ENCODE results near the gene CDC14A. TPM values are rescaled to one million over a fixed set of nuclear protein-coding genes. Genes with fewer than 3 reads are reported as not detected.

Gene CDC14A
- total and polyA plus RNA-seq, 2 of the 8 experiments (the other 6 are each of a cell fraction or from before 2014, with no cell fraction given) = 3.2 to 8.9 TPM

GRCh38 chr1:100476735-100477290 lies 124.5 kb downstream of the CDC14A start:
- Histone ChIP-seq H3K56ac (replicated peaks; ENCODE audit: insufficient read length, low read depth, low read length) (no peak overlapping the region), H3K23ac (ENCODE audit: insufficient read length) (no peak overlapping the region), H3K18ac (ENCODE audit: extremely low read depth, low read length) (no peak overlapping the region), H3K79me1 (ENCODE audit: low read depth, low read length) (no peaks in the 10 kb centered on the region), H3K36me3 (ENCODE audit: control insufficient read depth in 2 of 4, insufficient read depth in 4 of 4, low read length in 3 of 4) (no peaks in the 10 kb centered on the region), H2BK12ac (ENCODE audit: low read depth, low read length) (no peak overlapping the region), H4K20me1 (replicated peaks in 1 of 2; ENCODE audit: control insufficient read depth in 1 of 2, insufficient read depth in 2 of 2, low read length in 2 of 2) (peaks cover 0 to 2% of the 10 kb centered on the region in 2 experiments), H4K5ac (ENCODE audit: insufficient read length, low read depth, low read length) (no peak overlapping the region), H3K4me1 (replicated peaks in 1 of 4; ENCODE audit: control insufficient read depth in 3 of 4, insufficient read depth in 4 of 4, low read length in 3 of 4) (peaks cover 0 to 3% (median 0%) of the 10 kb centered on the region in 4 experiments; a peak in 1 of 7 replicates), H2BK15ac (ENCODE audit: low read length) (no peak overlapping the region), H2BK120ac (replicated peaks; ENCODE audit: low read depth, low read length) (no peak overlapping the region), H4K91ac (replicated peaks; ENCODE audit: insufficient read length, low read length) (no peak overlapping the region), H3K4me2 (ENCODE audit: insufficient read depth in 1 of 2, low read depth in 2 of 2, low read length in 2 of 2) (no peak overlapping the region), H2BK5ac (ENCODE audit: low read depth, low read length) (no peak overlapping the region), H3K23me2 (ENCODE audit: low read depth, low read length) (no peaks in the 10 kb centered on the region), H3K4me3 (ENCODE audit: extremely low read depth in 1 of 4, insufficient read depth in 2 of 4, low read depth in 3 of 4, low read length in 4 of 4) (no peak overlapping the region), H3K27me3 (replicated peaks in 1 of 4; ENCODE audit: control insufficient read depth in 3 of 4, extremely low read depth in 1 of 4, insufficient read depth in 3 of 4, low read length in 3 of 4) (no peaks in the 10 kb centered on the region), H3K9ac (replicated peaks in 1 of 4; ENCODE audit: extremely low read depth in 1 of 4, low read depth in 3 of 4, low read length in 3 of 4) (no peak overlapping the region), H2BK20ac (ENCODE audit: low read length) (no peak overlapping the region), H3K27ac (ENCODE audit: low read depth, low read length) (no peak overlapping the region), H2AK5ac (ENCODE audit: low read depth, low read length) (no peak overlapping the region), H4K8ac (ENCODE audit: extremely low read depth, insufficient read depth, low read length) (no peak overlapping the region), H3K4ac (replicated peaks; ENCODE audit: insufficient read length, low read depth, low read length) (no peak overlapping the region), H3K14ac (ENCODE audit: insufficient read length) (no peak overlapping the region), H3K9me3 (ENCODE audit: insufficient read depth in 2 of 2, low read depth in 1 of 2, low read length in 1 of 2) (no peaks in the 10 kb centered on the region), H3K79me2 (ENCODE audit: control insufficient read depth in 1 of 2, insufficient read depth in 2 of 2, low read length in 2 of 2) (no peaks in the 10 kb centered on the region), H2AFZ (ENCODE audit: low read length) (no peak overlapping the region)
- no peak for DNase-seq (ENCODE audit: low read depth in 1 of 2, low spot score in 2 of 2)
- WGBS, 2 experiments (ENCODE audit: extremely low coverage in 1 of 2, insufficient coverage in 1 of 2, insufficient read length in 1 of 2, insufficient replicate concordance in 2 of 2, low coverage in 1 of 2, low lambda C conversion rate in 2 of 2, missing lambda C conversion rate in 1 of 2) = 86% methylated on average over 4 of the region's 4 CpGs; no CpG with 5 or more reads in 1 of the 2 experiments
- TF ChIP-seq HDAC2 (IDR thresholded peaks at IDR 0.05; ENCODE audit: borderline replicate concordance in 1 of 2, low read depth in 2 of 2, low read length in 2 of 2) = no peak
- TF ChIP-seq SP4 (IDR thresholded peaks at IDR 0.05; ENCODE audit: low read length) = no peak
- no peak for TF ChIP-seq CBX8 (IDR thresholded peaks at IDR 0.05; ENCODE audit: borderline replicate concordance, low read depth, low read length)
- no peak for TF ChIP-seq NRF1 (IDR thresholded peaks at IDR 0.05; ENCODE audit: low read depth, low read length)
- TF ChIP-seq FOSL1 (IDR thresholded peaks at IDR 0.05; ENCODE audit: insufficient read depth, low read depth, low read length) = no peak
- no peak for TF ChIP-seq KDM4A (IDR thresholded peaks at IDR 0.05; ENCODE audit: low read depth, low read length, severe bottlenecking)
- TF ChIP-seq HDAC6 (IDR thresholded peaks at IDR 0.05; ENCODE audit: low read depth, low read length) = no peak
- TF ChIP-seq POLR2AphosphoS5 (IDR thresholded peaks at IDR 0.05; ENCODE audit: low read depth, low read length) = no peak
- TF ChIP-seq NANOG (IDR thresholded peaks at IDR 0.05; ENCODE audit: insufficient read depth, low read depth, low read length, poor library complexity, severe bottlenecking) = no peak
- no peak for TF ChIP-seq SUZ12 (IDR thresholded peaks at IDR 0.05; ENCODE audit: low read length)
- no peak for TF ChIP-seq BRCA1 (IDR thresholded peaks at IDR 0.05; ENCODE audit: low read depth, low read length)
- no peak for TF ChIP-seq BACH1 (IDR thresholded peaks at IDR 0.05; ENCODE audit: low read length)
- TF ChIP-seq RAD21 (IDR thresholded peaks at IDR 0.05 in 1 of 2, conservative IDR thresholded peaks at IDR 0.05 in 1 of 2; ENCODE audit: low read depth in 2 of 2, low read length in 2 of 2) = no peak
- CTCF ChIA-PET (ENCODE audit: partially characterized antibody) = interaction anchor here (1.1 kb wide), 1 partner anchor 392 kb away, joined by 3 read pairs; no protein-coding TSS in a partner anchor
- POLR2A ChIA-PET (ENCODE audit: partially characterized antibody) = no interaction called here
- no peak for FAIRE-seq

Measured in H1 (cell line).